IMR-90 (cell line): ENCODE results near the gene RGS9BP. TPM values are rescaled to one million over a fixed set of nuclear protein-coding genes. Genes with fewer than 3 reads are reported as not detected.

Experiments used
- ATAC-seq: fragments of 200-7000 bp; cut with Tn5 transposase; 2 replicates; pipeline ENCODE4 v1.9.1; 2020; ENCODE audit warnings: low read depth, mild to moderate bottlenecking, moderate library complexity
- BruUV-seq: library from RNA; stranded (reverse); fragments of 400-500 nt; replicated peaks from 2 replicates; lab custom pipeline; 2021; lab: Mats Ljungman, UMichigan
- CTCF ChIA-PET: fragments of 300-600 bp; formaldehyde crosslinking; extraction: SDS; loops from one replicate; lab custom pipeline; 2021; ENCODE audit warnings: antibody characterized with exemption; lab: Yijun Ruan, JAX
- POLR2A ChIA-PET: fragments of 300-600 bp; sonication (Branson Sonifier 250); formaldehyde crosslinking; loops from one replicate; lab custom pipeline; 2022; ENCODE audit warnings: antibody characterized with exemption; ENCODE audit not compliant: unreplicated experiment; lab: Charles Lee
- DNase-seq: peaks from one replicate; pipeline ENCODE4 v3.0.0; 2013
- H2AFZ ChIP-seq: replicated peaks from 2 replicates; pipeline ENCODE3; 2013; ENCODE audit warnings: low read length, mild to moderate bottlenecking; ENCODE audit not compliant: poor library complexity
- H2AK5ac ChIP-seq: 2 replicates; pipeline ENCODE4 v1.6.1; 2013; ENCODE audit warnings: low read depth, low read length, inconsistent platforms
- H2AK9ac ChIP-seq: replicated peaks from 2 replicates; pipeline ENCODE3; 2013; ENCODE audit warnings: mild to moderate bottlenecking, low read depth, low read length, moderate library complexity; ENCODE audit not compliant: poor library complexity
- H2BK120ac ChIP-seq: 2 replicates; pipeline ENCODE4 v1.6.1; 2013; ENCODE audit warnings: low read depth, low read length, inconsistent platforms
- H2BK15ac ChIP-seq: 3 replicates; pipeline ENCODE4 v1.6.1; 2013; ENCODE audit warnings: low read depth, low read length, inconsistent platforms
- H2BK20ac ChIP-seq: 2 replicates; pipeline ENCODE4 v1.6.1; 2013; ENCODE audit warnings: low read depth, mild to moderate bottlenecking, inconsistent platforms, low read length, moderate library complexity
- H2BK5ac ChIP-seq: 2 replicates; pipeline ENCODE4 v1.6.1; 2013; ENCODE audit warnings: mild to moderate bottlenecking, low read depth, low read length, inconsistent platforms; ENCODE audit not compliant: poor library complexity, severe bottlenecking
- H3K14ac ChIP-seq: replicated peaks from 2 replicates; pipeline ENCODE4 v1.6.1; 2013; ENCODE audit warnings: low read depth, low read length, inconsistent platforms
- H3K18ac ChIP-seq: 2 replicates; pipeline ENCODE4 v1.6.1; 2013; ENCODE audit warnings: low read depth, low read length, control low read depth
- H3K23ac ChIP-seq: 2 replicates; pipeline ENCODE4 v1.6.1; 2013; ENCODE audit warnings: low read depth, low read length, inconsistent platforms
- H3K27ac ChIP-seq: 2 replicates; pipeline ENCODE4 v1.5.1; 2013; ENCODE audit warnings: mild to moderate bottlenecking, control low read depth, low read length; ENCODE audit not compliant: insufficient read depth
- H3K27me3 ChIP-seq: 2 replicates; pipeline ENCODE4 v1.6.1; 2013; ENCODE audit warnings: low read length; ENCODE audit not compliant: control insufficient read depth, insufficient read depth
- H3K36me3 ChIP-seq: 2 replicates; pipeline ENCODE4 v1.6.1; 2013; ENCODE audit warnings: low read length, mixed read lengths; ENCODE audit not compliant: control insufficient read depth, insufficient read depth
- H3K4ac ChIP-seq: 2 replicates; pipeline ENCODE4 v1.6.1; 2013; ENCODE audit warnings: low read depth, low read length, inconsistent platforms
- H3K4me1 ChIP-seq: 2 replicates; pipeline ENCODE4 v1.6.1; 2013; ENCODE audit warnings: low read length, mixed read lengths; ENCODE audit not compliant: control insufficient read depth, insufficient read depth
- H3K4me2 ChIP-seq: 2 replicates; pipeline ENCODE4 v1.6.1; 2013; ENCODE audit warnings: low read depth, mild to moderate bottlenecking, control low read depth, low read length, moderate library complexity
- H3K4me3 ChIP-seq: 2 replicates; pipeline ENCODE4 v1.5.1; 2013; ENCODE audit warnings: low read depth, mild to moderate bottlenecking, control low read depth, low read length, moderate library complexity; ENCODE audit not compliant: insufficient read depth
- H3K56ac ChIP-seq: 2 replicates; pipeline ENCODE4 v1.6.1; 2013; ENCODE audit warnings: low read length, inconsistent platforms; ENCODE audit not compliant: insufficient read depth; ENCODE audit errors: extremely low read depth
- H3K79me1 ChIP-seq, 2 experiments: 2 replicates each; pipeline ENCODE4 v1.6.1; 2013; ENCODE audit warnings: low read length in 2 of 2, inconsistent platforms in 1 of 2, low read depth in 1 of 2
- H3K9ac ChIP-seq: 2 replicates; pipeline ENCODE4 v1.6.1; 2013; ENCODE audit warnings: low read depth, low read length, control low read depth
- H3K9me1 ChIP-seq: 2 replicates; pipeline ENCODE4 v1.6.1; 2013; ENCODE audit warnings: low read length, inconsistent platforms; ENCODE audit not compliant: insufficient read depth
- H3K9me3 ChIP-seq: 2 replicates; pipeline ENCODE4 v1.6.1; 2013; ENCODE audit warnings: low read length; ENCODE audit not compliant: control insufficient read depth, insufficient read depth
- H4K20me1 ChIP-seq: 2 replicates; pipeline ENCODE4 v1.6.1; 2013; ENCODE audit warnings: low read length, inconsistent platforms; ENCODE audit not compliant: insufficient read depth
- H4K5ac ChIP-seq: 2 replicates; pipeline ENCODE4 v1.6.1; 2013; ENCODE audit warnings: mild to moderate bottlenecking, low read depth, low read length, control low read depth
- H4K8ac ChIP-seq, 2 experiments: 2 replicates each; pipeline ENCODE4 v1.6.1; 2013; ENCODE audit warnings: low read depth in 2 of 2, low read length in 2 of 2, control low read depth in 1 of 2, inconsistent platforms in 1 of 2
- H4K91ac ChIP-seq: 2 replicates; pipeline ENCODE4 v1.6.1; 2013; ENCODE audit warnings: low read depth, low read length, inconsistent platforms; ENCODE audit not compliant: insufficient read depth
- BHLHE40 ChIP-seq: fragments of 150-350 bp; IDR thresholded peaks from 2 replicates; pipeline ENCODE4 v1.6.1; 2016; ENCODE audit warnings: mild to moderate bottlenecking, low read depth, low read length
- CEBPB ChIP-seq: IDR thresholded peaks from 2 replicates; pipeline ENCODE4 v1.6.1; 2012; ENCODE audit warnings: low read depth, low read length, improper control_type of control experiment
- CHD1 ChIP-seq: IDR thresholded peaks from 2 replicates; pipeline ENCODE4 v1.6.1; 2012; ENCODE audit warnings: low read depth, low read length, improper control_type of control experiment
- FOS ChIP-seq: fragments of 150-350 bp; IDR thresholded peaks from 2 replicates; pipeline ENCODE4 v1.6.1; 2016; ENCODE audit warnings: low read depth, low read length
- MAFK ChIP-seq: IDR thresholded peaks from 2 replicates; pipeline ENCODE4 v1.6.1; 2012; ENCODE audit warnings: low read depth, low read length, improper control_type of control experiment
- MAZ ChIP-seq: IDR thresholded peaks from 2 replicates; pipeline ENCODE4 v1.6.1; 2012; ENCODE audit warnings: low read depth, mild to moderate bottlenecking, low read length, improper control_type of control experiment, moderate library complexity, borderline replicate concordance
- MXI1 ChIP-seq: IDR thresholded peaks from 2 replicates; pipeline ENCODE4 v1.6.1; 2012; ENCODE audit warnings: low read depth, mild to moderate bottlenecking, low read length, moderate library complexity, borderline replicate concordance
- NFE2L2 ChIP-seq: fragments of 150-350 bp; IDR thresholded peaks from 2 replicates; pipeline ENCODE4 v1.6.1; 2016; ENCODE audit warnings: low read depth, mild to moderate bottlenecking, low read length
- POLR2A ChIP-seq: IDR thresholded peaks from 2 replicates; pipeline ENCODE4 v1.6.1; 2012; ENCODE audit warnings: mild to moderate bottlenecking, low read depth, low read length
- RAD21 ChIP-seq: IDR thresholded peaks from 2 replicates; pipeline ENCODE4 v1.6.1; 2012; ENCODE audit warnings: low read length, improper control_type of control experiment
- RCOR1 ChIP-seq: IDR thresholded peaks from 2 replicates; pipeline ENCODE4 v1.6.1; 2012; ENCODE audit warnings: mild to moderate bottlenecking, low read length, improper control_type of control experiment; ENCODE audit not compliant: insufficient replicate concordance
- RFX5 ChIP-seq: IDR thresholded peaks from 2 replicates; pipeline ENCODE4 v1.8.0; 2012; ENCODE audit warnings: low read depth, mild to moderate bottlenecking, low read length, moderate library complexity
- SMC3 ChIP-seq: fragments of 150-350 bp; IDR thresholded peaks from 2 replicates; pipeline ENCODE4 v1.6.1; 2016; ENCODE audit warnings: low read depth, mild to moderate bottlenecking, antibody characterized with exemption, low read length, moderate library complexity
- WGBS, 2 experiments: methylation state at CpG; one replicate each; pipeline versions ENCODE4 v1.1.5 to v1.1.7; 2013; ENCODE audit warnings: missing lambda C conversion rate in 2 of 2; ENCODE audit not compliant: insufficient read length in 1 of 2; ENCODE audit errors: extremely low coverage in 2 of 2; 5-methylcytosine and 5-hydroxymethylcytosine counted together
- dilution Hi-C: fragments of 300-500 bp; cut with HindIII; formaldehyde crosslinking; loops from one replicate; pipeline ENCODE4 v1.14.3; 2018; ENCODE audit warnings: low sequenced_read_pairs; ENCODE audit not compliant: unreplicated experiment
- in situ Hi-C: fragments of 300-500 bp; cut with MboI; formaldehyde crosslinking; loops from 3 replicates; pipeline ENCODE4 v1.14.3; 2019; ENCODE audit warnings: low sequenced_read_pairs, inconsistent platforms, mixed read lengths
- intact Hi-C: fragments of 100-400 bp; cut with micrococcal nuclease; formaldehyde crosslinking; loops from 2 replicates; pipeline ENCODE4 v1.10.0; 2022
- polyA plus RNA-seq, 3 experiments: library from polyadenylated mRNA; depleted of rRNA; stranded (reverse); fragments of >200 nt; gene quantifications; 2 replicates each; pipeline ENCODE4 v1.2.3, GENCODE V29; 2012; ENCODE audit warnings: low replicate concordance in 1 of 3
- total RNA-seq: library from RNA; depleted of rRNA; stranded (reverse); fragments of >200 nt; gene quantifications from 2 replicates; pipeline ENCODE4 v1.2.3, GENCODE V29; 2012
- TF ChIP-seq, protein P1 (sequence below): fragments of 150-350 bp; IDR thresholded peaks from 2 replicates; pipeline ENCODE4 v1.6.1; 2017; ENCODE audit warnings: mild to moderate bottlenecking, antibody characterized with exemption, low read length, low read depth
- TF ChIP-seq, protein P2 (sequence below): conservative IDR thresholded peaks from 2 replicates; pipeline ENCODE4 v1.5.1; 2012; ENCODE audit warnings: mild to moderate bottlenecking, low read depth, low read length, improper control_type of control experiment
- TF ChIP-seq, protein P3 (sequence below): fragments of 150-350 bp; IDR thresholded peaks from 2 replicates; pipeline ENCODE4 v1.6.1; 2016; ENCODE audit warnings: low read depth, mild to moderate bottlenecking, low read length, moderate library complexity, borderline replicate concordance

RGS9BP gene
- total and polyA plus RNA-seq, 2 of the 4 experiments (the other 2 are of a cell fraction), result 0.03 to 0.18 TPM

DNA sequence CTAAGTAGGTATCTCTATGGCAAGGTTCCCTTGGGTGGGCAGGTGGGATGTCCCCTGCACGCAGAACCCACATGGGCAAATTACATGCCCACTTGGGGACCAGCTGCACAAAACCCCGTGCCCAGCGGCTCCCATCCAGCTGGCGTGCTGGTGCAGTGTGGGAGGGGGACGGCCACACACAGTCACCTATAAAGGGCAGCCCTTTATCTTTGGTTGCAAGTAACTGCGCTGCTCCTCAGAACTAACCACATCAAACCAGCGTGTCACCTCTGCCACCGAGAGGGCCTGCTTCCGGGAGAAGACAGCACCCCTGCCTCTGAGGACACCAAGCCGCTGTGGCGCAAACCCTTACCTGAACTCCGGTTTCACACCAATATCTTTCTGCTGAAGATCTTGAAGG lies 32.9 kb upstream of the RGS9BP start:
- Histone ChIP-seq H2BK120ac (no peak overlapping the region), H2AK9ac (no peak overlapping the region), H3K36me3 (peaks cover 59% of the 10 kb centered on the region), H3K56ac (no peak overlapping the region), H3K23ac (no peak overlapping the region), H3K14ac (no peak overlapping the region), H3K9ac (no peak overlapping the region), H3K4ac (no peak overlapping the region), H4K5ac (no peak overlapping the region), H2AK5ac (no peak overlapping the region), H3K9me3 (no peaks in the 10 kb centered on the region), H4K8ac (no peak overlapping the region), H3K18ac (no peak overlapping the region), H4K91ac (no peak overlapping the region), H2BK20ac (no peak overlapping the region), H3K4me3 (no peak overlapping the region), H3K4me1 (no peaks in the 10 kb centered on the region), H2BK5ac (no peak overlapping the region), H3K27ac (no peak overlapping the region), H2AFZ (no peak overlapping the region), H3K27me3 (no peaks in the 10 kb centered on the region), H3K79me1 (no peaks in the 10 kb centered on the region), H3K4me2 (no peak overlapping the region), H2BK15ac (no peak overlapping the region), H3K9me1 (no peaks in the 10 kb centered on the region; the same call in 1 of the 2 replicates), H4K20me1 (no peaks in the 10 kb centered on the region)
- dilution Hi-C loops, result no loop called here
- BruUV-seq, result no TSS peak
- DNase-seq (no peak), ATAC-seq (no peak)
- TF ChIP-seq NFE2L2 (no peak), MAFK (no peak), FOS (no peak), CHD1 (no peak), RAD21 (no peak), BHLHE40 (no peak), MXI1 (no peak), CEBPB (no peak), MAZ (no peak), RCOR1 (no peak), POLR2A (no peak), SMC3 (no peak), RFX5 (no peak)
- TF ChIP-seq, protein P1, sequence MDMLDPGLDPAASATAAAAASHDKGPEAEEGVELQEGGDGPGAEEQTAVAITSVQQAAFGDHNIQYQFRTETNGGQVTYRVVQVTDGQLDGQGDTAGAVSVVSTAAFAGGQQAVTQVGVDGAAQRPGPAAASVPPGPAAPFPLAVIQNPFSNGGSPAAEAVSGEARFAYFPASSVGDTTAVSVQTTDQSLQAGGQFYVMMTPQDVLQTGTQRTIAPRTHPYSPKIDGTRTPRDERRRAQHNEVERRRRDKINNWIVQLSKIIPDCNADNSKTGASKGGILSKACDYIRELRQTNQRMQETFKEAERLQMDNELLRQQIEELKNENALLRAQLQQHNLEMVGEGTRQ, result no peak
- TF ChIP-seq, protein P2, sequence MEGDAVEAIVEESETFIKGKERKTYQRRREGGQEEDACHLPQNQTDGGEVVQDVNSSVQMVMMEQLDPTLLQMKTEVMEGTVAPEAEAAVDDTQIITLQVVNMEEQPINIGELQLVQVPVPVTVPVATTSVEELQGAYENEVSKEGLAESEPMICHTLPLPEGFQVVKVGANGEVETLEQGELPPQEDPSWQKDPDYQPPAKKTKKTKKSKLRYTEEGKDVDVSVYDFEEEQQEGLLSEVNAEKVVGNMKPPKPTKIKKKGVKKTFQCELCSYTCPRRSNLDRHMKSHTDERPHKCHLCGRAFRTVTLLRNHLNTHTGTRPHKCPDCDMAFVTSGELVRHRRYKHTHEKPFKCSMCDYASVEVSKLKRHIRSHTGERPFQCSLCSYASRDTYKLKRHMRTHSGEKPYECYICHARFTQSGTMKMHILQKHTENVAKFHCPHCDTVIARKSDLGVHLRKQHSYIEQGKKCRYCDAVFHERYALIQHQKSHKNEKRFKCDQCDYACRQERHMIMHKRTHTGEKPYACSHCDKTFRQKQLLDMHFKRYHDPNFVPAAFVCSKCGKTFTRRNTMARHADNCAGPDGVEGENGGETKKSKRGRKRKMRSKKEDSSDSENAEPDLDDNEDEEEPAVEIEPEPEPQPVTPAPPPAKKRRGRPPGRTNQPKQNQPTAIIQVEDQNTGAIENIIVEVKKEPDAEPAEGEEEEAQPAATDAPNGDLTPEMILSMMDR, result no peak
- TF ChIP-seq, protein P3, sequence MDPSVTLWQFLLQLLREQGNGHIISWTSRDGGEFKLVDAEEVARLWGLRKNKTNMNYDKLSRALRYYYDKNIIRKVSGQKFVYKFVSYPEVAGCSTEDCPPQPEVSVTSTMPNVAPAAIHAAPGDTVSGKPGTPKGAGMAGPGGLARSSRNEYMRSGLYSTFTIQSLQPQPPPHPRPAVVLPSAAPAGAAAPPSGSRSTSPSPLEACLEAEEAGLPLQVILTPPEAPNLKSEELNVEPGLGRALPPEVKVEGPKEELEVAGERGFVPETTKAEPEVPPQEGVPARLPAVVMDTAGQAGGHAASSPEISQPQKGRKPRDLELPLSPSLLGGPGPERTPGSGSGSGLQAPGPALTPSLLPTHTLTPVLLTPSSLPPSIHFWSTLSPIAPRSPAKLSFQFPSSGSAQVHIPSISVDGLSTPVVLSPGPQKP, result no peak
- ChIA-PET CTCF (no interaction called here), POLR2A (no interaction called here)
- WGBS, 2 experiments, result 100% methylated on average over 4 of the region's 12 CpGs; no CpG with 5 or more reads in 1 of the 2 experiments
- intact Hi-C loops, result no loop called here
- in situ Hi-C loops, result no loop called here
